Measurements from ENCODE around the gene PAMR1.
"Not testable (repeated sequence)": the region's sequence is repeated elsewhere in the genome, so short reads cannot be mapped to it uniquely, and the experiment has no call there.

PAMR1 gene

DNA sequence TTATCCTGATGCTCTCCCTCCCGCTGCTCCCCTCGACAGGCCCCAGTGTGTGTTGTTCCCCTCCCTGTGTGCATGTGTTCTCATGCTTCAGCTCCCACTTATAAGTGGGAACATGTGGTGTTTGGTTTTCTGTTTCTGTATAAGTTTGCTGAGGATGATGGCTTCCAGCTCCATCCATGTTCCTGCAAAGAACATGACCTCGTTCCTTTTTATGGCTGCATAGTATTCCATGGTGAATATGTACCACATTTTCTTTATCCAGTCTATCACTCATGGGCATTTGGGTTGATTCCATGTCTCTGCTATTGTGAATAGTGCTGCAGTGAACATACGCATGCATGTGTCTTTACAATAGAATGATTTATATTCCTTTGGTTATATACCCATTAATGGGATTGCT, 22.6 kb upstream of the PAMR1 start:
- DNase-seq; in situ Hi-C loops (cut with MboI; ENCODE audit: low pct_unique_long_range_greater_than_20kb, low sequenced_read_pairs): not testable (repeated sequence)

DNA sequence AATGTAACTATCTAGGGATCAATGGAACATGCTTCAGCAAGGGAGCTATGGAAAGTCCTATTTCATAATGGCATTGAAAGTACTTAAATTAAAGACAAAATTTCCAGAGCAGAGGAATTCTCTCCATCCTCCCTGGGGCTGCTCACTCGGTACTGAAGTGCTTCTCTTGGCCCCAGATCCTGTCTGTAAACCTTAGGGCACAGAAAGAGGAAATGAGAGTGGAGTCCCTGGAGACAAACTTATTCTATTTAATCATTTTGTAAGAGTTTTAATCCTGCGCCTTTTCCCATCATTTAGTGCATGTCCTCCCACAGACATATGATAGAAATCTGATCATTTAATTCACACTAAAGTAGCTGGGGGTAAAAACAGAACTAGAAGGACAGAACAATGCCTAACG, 20.9 kb upstream of the PAMR1 start:
- in situ Hi-C loops (cut with MboI; ENCODE audit: low pct_unique_long_range_greater_than_20kb, low sequenced_read_pairs), result no loop called here

DNA sequence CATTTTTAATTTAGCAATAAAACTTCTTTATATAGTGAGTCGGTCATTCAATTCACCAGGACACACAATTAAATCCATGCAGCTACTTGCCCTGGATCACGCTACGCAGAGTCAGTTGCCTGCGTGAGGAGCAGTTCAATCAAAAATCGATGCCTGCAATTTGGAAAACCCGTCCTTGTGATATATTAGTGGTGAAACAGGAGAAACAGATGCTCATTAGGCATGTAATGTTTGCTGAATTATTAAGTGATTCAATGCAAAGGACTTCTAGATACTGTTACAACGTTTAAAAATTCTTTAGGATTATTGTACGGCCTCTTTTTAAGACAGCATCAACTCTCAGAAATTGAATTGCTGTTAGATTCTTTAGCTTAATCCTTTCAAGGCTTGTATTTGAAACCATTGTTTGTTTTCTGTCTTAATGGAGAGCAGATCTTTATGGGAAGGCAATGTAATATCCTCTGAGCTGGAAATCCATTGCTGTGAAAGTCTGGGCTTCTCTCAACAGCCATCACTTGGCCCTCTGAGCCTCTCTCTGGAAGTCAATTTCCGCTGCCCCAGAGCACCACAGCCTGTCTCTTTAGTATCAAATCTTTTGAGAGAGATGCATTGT, 20.1 kb upstream of the PAMR1 start:
- DNase-seq, result no peak
- in situ Hi-C loops (cut with MboI; ENCODE audit: low pct_unique_long_range_greater_than_20kb, low sequenced_read_pairs), result no loop called here

More for the DNA sequence above, 20.9 kb upstream of the PAMR1 start:
- no peak for DNase-seq

- no peak for DNase-seq
- in situ Hi-C loops (cut with MboI; ENCODE audit: low pct_unique_long_range_greater_than_20kb, low sequenced_read_pairs), result no loop called here
These were observed 18.1 kb upstream of the PAMR1 start for GRCh38 chr11:35543481-35543880.

GRCh38 chr11:35541621-35542375, 16.4 kb upstream of the PAMR1 start:
- no peak for DNase-seq
- in situ Hi-C loops (cut with MboI; ENCODE audit: low pct_unique_long_range_greater_than_20kb, low sequenced_read_pairs), result no loop called here

DNA sequence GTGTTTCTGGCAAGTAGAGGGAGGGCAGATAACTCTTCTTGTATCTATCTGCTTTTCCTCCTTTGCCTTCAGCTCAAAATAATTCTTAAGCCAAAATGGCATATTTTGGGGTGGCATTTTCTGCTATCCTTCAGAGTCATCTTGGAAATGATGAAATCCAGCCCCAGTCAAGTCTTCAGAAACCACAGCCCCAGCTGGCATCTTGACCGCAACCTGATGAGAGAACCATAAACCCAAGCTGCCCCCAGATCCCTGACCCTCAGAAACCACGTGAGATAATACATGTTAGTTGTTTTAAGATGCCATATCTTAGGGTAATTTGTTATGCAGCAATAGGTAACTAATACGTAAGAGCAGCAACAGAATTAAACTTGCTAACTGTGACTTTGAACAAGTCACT, 15.1 kb upstream of the PAMR1 start:
- in situ Hi-C loops (cut with MboI; ENCODE audit: low pct_unique_long_range_greater_than_20kb, low sequenced_read_pairs), result no loop called here
- no peak for DNase-seq

DNA sequence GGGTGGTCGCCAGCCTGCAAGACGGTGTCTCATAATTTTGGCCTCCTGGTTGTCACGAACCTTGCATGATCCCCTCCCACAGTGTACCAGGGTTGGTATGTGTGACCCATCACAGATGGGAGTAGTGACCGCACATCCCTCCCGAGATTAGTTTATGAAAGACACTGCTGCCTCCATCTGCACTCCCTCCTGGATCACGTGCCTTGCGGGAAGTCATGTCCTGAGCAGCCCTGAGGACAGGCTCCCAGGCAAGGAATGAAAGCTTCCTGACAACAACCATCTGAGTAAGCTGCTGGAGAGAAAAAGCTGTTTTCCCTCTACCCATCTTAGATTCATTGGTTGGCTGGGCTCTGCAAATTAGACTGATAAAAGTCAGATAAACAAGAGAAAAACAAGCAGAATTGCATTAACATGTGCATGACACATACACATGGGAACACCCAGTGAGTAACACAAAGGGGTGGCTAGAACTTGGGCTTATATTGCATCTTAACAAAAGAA, 14.4 kb upstream of the PAMR1 start:
- in situ Hi-C loops (cut with MboI; ENCODE audit: low pct_unique_long_range_greater_than_20kb, low sequenced_read_pairs), result no loop called here
- DNase-seq, result no peak

DNA sequence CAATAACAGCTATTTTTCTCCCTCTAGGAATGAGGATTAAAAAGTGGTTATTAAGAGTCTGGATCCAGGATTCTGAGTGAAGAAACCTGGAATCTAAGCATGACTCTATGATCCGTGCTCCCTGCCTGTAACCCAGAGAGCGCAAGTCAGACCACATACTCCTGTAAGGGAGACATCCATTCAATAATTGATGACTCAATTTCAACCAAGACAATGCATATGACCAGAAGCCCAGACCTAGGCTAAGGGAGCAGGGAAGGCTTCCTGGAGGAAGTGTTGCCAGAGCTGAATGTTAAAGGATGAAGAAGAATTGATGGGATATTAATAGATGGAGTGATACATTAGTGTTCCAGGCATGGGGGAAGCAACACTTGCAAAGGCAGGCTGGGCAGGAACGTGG, 13.8 kb upstream of the PAMR1 start:
- in situ Hi-C loops (cut with MboI; ENCODE audit: low pct_unique_long_range_greater_than_20kb, low sequenced_read_pairs), result no loop called here
- DNase-seq, result no peak

- DNase-seq, result no peak
- in situ Hi-C loops (cut with MboI; ENCODE audit: low pct_unique_long_range_greater_than_20kb, low sequenced_read_pairs), result no loop called here
These were observed 11.1 kb upstream of the PAMR1 start for GRCh38 chr11:35536470-35536869.

DNA sequence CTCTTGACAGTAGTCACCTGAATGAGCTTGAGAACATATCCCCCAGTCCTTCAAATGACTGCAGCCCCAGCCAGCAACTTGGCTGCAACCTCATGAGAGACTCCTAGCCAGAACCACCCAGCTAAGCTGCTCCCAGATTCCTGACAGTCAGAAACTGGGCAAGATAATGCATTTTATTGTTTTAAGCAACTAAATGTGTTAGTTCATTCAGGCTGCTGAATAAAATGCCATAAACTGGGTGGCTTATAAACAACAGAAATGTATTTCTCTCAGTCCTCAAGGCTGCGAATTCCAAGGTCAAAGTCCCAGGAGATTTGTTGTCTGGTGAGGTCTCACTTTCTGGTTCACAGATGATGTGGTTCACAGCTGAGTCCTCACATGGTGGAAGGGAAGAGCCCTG, 5.8 kb upstream of the PAMR1 start:
- in situ Hi-C loops (cut with MboI; ENCODE audit: low pct_unique_long_range_greater_than_20kb, low sequenced_read_pairs), result no loop called here
- DNase-seq, result no peak

- no peak for DNase-seq
- in situ Hi-C loops (cut with MboI; ENCODE audit: low pct_unique_long_range_greater_than_20kb, low sequenced_read_pairs), result no loop called here
These were observed 4.6 kb upstream of the PAMR1 start for GRCh38 chr11:35529971-35530495.

- in situ Hi-C loops (cut with MboI; ENCODE audit: low pct_unique_long_range_greater_than_20kb, low sequenced_read_pairs), result no loop called here
These were observed 965 bp upstream of the PAMR1 start for GRCh38 chr11:35526370-35526792.

DNA sequence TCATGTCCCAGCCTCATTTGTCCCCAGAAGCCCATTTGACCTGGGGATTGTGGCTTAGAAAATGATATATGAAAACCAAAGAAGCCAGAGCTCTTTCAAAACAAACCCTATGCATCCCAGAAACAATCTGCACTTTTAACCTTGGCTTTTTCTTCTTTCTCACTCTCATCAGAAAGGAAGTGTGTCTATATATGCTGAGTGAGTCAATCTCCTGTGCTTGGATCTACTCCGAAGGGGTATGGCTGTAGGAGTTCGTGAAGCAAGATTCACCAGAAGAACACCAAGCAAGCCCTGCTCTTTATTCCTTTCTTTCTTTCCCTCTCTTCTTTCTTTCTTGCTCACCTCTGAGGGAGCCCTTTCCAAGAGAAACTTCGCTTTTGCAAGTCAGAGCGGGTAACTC, 636 bp downstream of the PAMR1 start:
- DNase-seq, result no peak
- in situ Hi-C loops (cut with MboI; ENCODE audit: low pct_unique_long_range_greater_than_20kb, low sequenced_read_pairs), result no loop called here

More at GRCh38 chr11:35526370-35526792, 965 bp upstream of the PAMR1 start:
- DNase-seq, result no peak

GRCh38 chr11:35523861-35524260, 1.6 kb downstream of the PAMR1 start:
- no peak for DNase-seq
- in situ Hi-C loops (cut with MboI; ENCODE audit: low pct_unique_long_range_greater_than_20kb, low sequenced_read_pairs), result no loop called here

DNA sequence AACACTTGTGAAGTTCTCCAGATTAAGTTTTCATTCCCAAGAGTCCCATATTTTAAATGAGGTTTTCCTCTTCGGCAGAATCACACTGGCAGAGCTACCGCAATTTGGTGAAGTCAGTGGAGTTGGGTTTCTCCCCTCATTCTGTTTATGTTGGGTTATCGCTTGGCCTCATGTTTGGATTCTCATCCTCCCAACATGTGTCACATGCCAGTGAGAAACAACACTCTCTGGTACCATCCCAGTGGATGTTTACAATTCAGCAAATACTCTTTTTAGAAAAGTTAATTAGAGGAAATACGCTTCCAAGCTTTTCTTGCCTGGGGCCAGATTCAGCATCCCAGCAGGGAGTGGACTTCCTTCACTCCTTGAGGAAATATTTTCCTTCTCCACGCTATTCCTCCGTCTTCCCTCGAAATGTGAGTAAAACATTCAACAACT, 2.1 kb downstream of the PAMR1 start:
- DNase-seq, result no peak
- in situ Hi-C loops (cut with MboI; ENCODE audit: low pct_unique_long_range_greater_than_20kb, low sequenced_read_pairs), result no loop called here

DNA sequence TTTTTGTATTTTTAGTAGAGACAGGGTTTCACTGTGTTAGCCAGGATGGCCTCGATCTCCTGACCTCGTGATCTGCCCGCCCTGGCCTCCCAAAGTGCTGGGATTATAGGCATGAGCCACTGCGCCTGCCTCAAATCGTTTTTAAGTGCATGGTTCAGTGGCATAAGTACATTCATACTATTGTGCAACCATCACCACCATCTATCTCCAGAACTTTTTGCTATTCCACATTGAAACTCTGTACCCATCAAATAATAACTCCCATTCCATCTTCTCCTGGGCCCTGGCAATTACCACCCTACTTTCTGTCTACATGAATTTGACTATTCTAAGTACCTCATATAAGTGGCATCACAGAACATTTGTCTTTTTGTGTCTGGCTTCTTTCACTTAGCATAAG, 3.3 kb downstream of the PAMR1 start:
- not testable (repeated sequence) for DNase-seq

DNA sequence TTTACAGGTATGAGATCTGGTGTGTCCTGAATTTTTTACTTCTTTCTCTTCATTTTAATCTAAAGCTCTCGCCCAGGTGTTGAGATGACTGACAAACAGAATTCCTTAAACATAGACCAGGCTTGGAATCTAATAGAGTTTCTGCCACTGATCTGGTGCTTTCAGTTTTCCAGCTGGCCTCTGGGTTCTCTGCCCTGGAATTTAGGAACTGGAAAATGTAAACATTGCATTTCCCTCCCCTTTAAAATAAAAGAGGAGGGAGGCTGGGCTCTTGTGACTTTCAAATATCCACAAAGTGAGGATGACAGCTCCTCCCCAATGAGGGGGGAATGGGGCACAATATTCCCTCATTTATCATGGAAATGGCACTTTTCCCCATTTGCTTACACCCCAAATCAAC, 5.0 kb downstream of the PAMR1 start:
- in situ Hi-C loops (cut with MboI; ENCODE audit: low pct_unique_long_range_greater_than_20kb, low sequenced_read_pairs), result no loop called here
- DNase-seq, result no peak

More for the DNA sequence above, 3.3 kb downstream of the PAMR1 start:
- in situ Hi-C loops (cut with MboI; ENCODE audit: low pct_unique_long_range_greater_than_20kb, low sequenced_read_pairs), result not testable (repeated sequence)

DNA sequence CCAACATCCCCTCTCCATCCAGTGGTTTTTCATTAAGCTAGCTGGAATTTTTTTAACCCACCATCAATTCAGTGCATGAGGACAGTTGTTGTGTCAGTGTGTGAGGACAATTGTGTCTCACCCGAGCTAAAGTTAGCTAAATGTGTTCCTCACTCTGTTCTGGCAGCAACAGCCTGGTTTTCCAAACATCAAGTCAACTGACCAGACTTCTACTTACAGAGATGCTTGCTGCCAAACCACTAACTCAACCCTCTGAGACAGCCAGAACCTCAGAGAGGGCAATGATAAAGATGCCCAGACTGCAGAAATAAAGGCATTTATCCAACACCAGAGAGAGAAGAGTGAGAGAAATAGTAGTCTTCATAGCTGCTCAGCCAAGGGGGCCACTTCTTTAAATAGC, 6.7 kb downstream of the PAMR1 start:
- in situ Hi-C loops (cut with MboI; ENCODE audit: low pct_unique_long_range_greater_than_20kb, low sequenced_read_pairs), result no loop called here
- DNase-seq, result no peak

DNA sequence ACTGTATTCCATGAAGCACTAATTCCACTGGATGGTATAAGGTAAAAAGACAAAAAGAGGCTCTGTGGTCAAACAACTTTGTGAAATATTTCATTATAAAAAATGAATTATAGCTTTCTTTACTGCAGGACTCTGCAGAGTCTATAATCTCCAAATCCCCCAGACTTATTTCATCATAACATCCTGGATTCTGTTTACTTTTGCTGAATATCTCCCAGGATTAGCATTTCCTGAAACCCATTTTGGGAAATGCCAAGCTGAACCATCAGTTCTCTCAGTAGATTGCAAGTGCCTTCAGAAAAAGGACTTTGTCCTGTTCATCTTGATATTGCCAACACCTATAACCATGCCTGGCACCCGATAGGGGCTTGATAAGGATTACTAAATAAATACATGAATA, 7.9 kb downstream of the PAMR1 start:
- in situ Hi-C loops (cut with MboI; ENCODE audit: low pct_unique_long_range_greater_than_20kb, low sequenced_read_pairs), result no loop called here
- DNase-seq, result no peak

GRCh38 chr11:35516403-35516802, 9.0 kb downstream of the PAMR1 start:
- no peak for DNase-seq
- in situ Hi-C loops (cut with MboI; ENCODE audit: low pct_unique_long_range_greater_than_20kb, low sequenced_read_pairs), result no loop called here
